SKM-1 treated with dmso at 0.1 percent for 144 hours (cell line): ENCODE measurements around the gene SMOC2.
"Not testable (repeated sequence)": the region's sequence is repeated elsewhere in the genome, so short reads cannot be mapped to it uniquely, and the experiment has no call there.

ENCODE experiments used
- DNase-seq: peaks from one replicate; lab custom pipeline; 2025; ENCODE audit not compliant: unreplicated experiment; lab: John Stamatoyannopoulos, UW

Gene SMOC2

GRCh38 chr6:168563656-168564055 is 122.7 kb downstream of the SMOC2 start:
- DNase-seq = no peak

GRCh38 chr6:168565112-168565511 is 124.1 kb downstream of the SMOC2 start:
- no peak for DNase-seq

GRCh38 chr6:168570211-168570610 is 129.2 kb downstream of the SMOC2 start:
- no peak for DNase-seq

- DNase-seq = no peak
These were observed 130.3 kb downstream of the SMOC2 start for GRCh38 chr6:168571268-168571667.

GRCh38 chr6:168573276-168573835 is 132.4 kb downstream of the SMOC2 start:
- not testable (repeated sequence) for DNase-seq

GRCh38 chr6:168574075-168574698 is 133.2 kb downstream of the SMOC2 start:
- no peak for DNase-seq

- DNase-seq = no peak
These were observed 133.8 kb downstream of the SMOC2 start for GRCh38 chr6:168574699-168575195.

- DNase-seq = no peak
These were observed 134.5 kb downstream of the SMOC2 start for GRCh38 chr6:168575346-168576098.

- DNase-seq = no peak
These were observed 135.4 kb downstream of the SMOC2 start for GRCh38 chr6:168576388-168576787.

- DNase-seq = no peak
These were observed 136.5 kb downstream of the SMOC2 start for GRCh38 chr6:168577496-168577895.

- DNase-seq = no peak
These were observed 137.1 kb downstream of the SMOC2 start for GRCh38 chr6:168578036-168578435.

GRCh38 chr6:168581236-168581635 is 140.3 kb downstream of the SMOC2 start:
- DNase-seq = no peak

- DNase-seq = no peak
These were observed 140.7 kb downstream of the SMOC2 start for GRCh38 chr6:168581706-168582105.

GRCh38 chr6:168582571-168582981 is 141.6 kb downstream of the SMOC2 start:
- no peak for DNase-seq

- no peak for DNase-seq
These were observed 142.1 kb downstream of the SMOC2 start for GRCh38 chr6:168583126-168583525.

GRCh38 chr6:168583821-168584220 is 142.8 kb downstream of the SMOC2 start:
- no peak for DNase-seq

GRCh38 chr6:168584249-168584648 is 143.3 kb downstream of the SMOC2 start:
- DNase-seq = no peak

- DNase-seq = no peak
These were observed 143.7 kb downstream of the SMOC2 start for GRCh38 chr6:168584671-168585070.

- no peak for DNase-seq
These were observed 144.5 kb downstream of the SMOC2 start for GRCh38 chr6:168585441-168585840.

GRCh38 chr6:168589275-168589674 is 148.3 kb downstream of the SMOC2 start:
- DNase-seq = no peak

GRCh38 chr6:168590406-168590805 is 149.4 kb downstream of the SMOC2 start:
- no peak for DNase-seq

- no peak for DNase-seq
These were observed 155.4 kb downstream of the SMOC2 start for GRCh38 chr6:168596344-168596743.
